Effector CD8-positive, alpha-beta T cell (primary cell): ENCODE results near the gene HP1BP3.

Experiments used
- DNase-seq: peaks from one replicate; lab custom pipeline; 2025; lab: John Stamatoyannopoulos, UW

HP1BP3 gene

DNA sequence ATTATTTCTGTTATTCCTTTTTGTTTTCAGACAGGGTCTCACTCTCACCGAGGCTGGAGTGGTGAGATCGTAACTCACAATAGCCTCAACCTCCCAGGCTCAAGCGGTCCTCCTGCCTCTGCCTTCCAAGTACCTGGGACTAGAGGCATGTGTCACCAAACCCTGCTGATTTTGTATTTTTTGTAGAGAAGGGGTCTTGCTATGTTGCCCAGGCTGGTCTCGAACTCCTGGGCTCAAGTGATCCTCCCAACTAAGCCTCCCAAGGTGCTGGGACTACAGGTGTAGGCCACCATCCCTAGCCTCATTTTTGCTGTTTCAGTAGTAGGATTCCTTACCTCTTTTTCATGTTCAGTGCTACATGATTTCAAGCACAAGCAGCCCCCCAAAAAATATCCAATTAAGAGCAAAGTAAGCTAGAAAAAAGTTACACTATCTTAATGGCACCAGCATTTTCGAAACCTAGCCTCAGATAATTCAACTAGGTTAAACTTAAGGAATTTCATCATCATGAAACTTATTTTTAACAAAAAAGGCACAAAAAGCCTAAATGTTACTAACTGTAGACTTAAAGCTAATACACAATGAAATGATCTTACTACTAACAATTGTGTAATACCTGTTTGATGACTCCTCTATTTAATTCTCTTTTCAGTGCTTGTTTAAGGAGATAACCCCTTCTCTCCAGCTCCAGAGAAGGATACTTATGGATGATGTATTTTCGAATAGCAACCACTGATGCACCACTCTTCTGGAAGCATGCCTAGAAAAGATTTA lies 16.6 kb downstream of the HP1BP3 start:
- no peak for DNase-seq

DNA sequence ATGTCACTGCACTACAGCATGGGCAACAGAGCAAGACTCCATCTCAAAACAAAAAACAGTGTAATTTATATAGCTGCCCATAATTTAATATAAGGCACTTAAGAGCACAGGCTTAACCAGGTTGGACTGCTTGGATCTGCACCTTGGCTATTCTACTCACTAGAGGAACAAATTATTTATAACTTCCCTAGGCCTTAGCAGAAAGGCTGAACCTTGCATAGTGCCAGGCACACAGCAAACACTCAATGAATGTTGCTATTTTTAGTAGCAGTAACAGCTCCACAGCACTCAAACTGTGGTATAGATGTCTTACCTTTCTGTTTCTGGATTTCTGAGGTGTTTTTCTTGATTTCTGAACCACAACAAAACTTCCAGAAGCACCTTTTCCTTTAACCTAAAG lies 19.8 kb downstream of the HP1BP3 start:
- no peak for DNase-seq

DNA sequence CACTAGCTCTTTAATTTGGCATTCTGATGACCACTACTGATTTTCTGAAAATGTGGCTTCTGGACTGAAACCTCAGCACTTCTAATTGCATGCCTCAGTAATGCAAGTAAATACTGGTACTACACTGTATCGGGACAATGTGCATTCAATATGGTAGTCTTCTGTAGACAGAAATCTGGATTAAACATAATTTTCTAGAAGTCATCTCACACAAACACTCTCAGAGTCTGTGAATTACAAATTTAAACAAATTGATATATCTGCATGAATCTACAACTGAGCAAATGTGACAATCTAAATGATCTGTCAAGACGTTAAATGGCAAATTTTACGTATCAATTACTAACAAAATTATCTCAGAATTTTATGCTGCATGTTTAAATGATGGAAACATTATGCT lies 23.7 kb downstream of the HP1BP3 start:
- no peak for DNase-seq

DNA sequence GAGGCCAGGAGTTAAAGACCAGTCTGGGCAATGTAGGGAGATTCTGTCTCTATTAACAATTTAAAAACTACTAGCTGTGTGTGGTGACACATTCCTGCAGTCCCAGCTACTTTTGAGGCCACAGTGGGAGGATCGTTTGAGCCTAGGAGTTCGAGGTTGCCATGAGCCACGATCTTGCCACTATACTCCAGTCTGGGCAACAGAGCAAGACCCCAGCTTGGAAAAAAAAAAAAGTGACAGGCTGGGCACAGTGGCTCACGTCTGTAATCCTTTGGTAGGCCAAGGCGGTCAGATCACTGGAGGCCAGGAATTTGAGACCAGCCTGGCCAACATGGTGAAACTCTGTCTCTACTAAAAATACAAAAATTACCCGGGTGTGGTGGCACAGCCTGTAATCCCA lies 26.8 kb downstream of the HP1BP3 start:
- DNase-seq, result no peak

DNA sequence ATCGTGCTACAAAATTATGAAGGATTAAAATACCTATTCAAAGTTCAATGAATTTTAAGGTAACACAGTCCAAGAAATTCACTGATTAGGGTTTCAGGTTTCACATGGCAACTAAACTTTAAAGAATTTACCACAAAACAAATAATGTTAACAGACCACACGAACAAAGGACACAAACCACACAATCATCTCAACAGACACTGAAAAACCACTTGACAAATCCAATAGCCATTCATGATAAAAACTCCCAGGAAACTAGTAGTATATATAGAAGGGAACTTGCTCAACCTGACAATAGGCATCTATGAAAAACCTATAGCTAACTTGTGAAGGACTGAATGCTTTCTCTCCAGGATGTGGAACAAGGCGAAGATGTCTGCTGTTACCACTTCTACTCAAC lies 33.5 kb downstream of the HP1BP3 start:
- no peak for DNase-seq

DNA sequence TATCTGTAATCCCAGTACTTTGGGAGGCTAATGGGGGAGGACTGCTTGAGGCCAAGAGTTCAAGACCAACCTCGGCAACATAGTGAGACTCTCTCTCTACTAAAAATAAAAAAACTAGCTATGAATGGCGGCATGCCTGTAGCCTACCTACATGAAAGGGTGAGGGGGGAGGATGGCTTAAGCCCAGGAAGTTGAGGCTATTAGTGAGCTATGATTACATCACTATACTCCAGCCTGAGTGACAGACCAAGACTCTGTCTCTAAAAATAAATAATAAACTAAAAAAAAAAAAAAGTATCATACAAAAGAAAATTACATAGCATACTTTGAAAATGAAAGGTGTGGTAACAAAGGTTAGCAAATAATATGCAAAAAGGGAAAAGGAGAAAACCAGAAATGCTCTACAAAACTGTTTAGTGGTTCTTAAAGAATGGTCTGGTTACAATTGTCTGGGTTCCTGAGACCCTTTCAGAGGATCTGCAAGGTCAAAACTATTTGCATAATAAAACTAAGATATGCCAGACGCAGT lies 35.6 kb downstream of the HP1BP3 start:
- DNase-seq, result no peak

- no peak for DNase-seq
Observed at GRCh38 chr1:20742671-20743070, 44.4 kb downstream of the HP1BP3 start.

- DNase-seq, result no peak
Observed at GRCh38 chr1:20740781-20741180, 46.3 kb downstream of the HP1BP3 start.

- no peak for DNase-seq
Observed at GRCh38 chr1:20739225-20739624, 47.9 kb downstream of the HP1BP3 start.

DNA sequence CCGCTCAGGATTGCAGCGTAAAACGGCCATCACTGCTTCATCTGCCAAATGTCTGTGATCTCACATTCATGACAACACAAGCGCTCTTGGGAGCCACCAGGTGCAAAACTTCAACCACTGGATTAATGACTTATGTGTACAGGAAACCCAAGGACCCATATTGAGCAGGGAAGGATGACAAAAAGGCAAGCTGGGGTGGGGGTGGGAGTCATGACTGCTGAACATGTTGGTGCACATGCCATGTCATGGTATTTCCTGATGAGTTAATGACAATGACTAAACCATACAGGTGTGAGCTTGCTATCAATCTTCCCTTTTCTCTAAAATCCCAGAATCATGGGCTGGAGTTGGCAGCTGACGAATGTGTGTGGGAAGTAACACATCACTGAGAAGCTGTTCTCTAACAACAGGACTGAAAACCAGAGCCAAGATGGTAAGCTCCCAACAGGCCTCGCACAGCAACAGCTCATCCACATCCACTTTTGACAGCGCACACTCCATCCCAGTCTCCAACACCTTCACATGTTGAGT lies 51.5 kb downstream of the HP1BP3 start:
- no peak for DNase-seq

DNA sequence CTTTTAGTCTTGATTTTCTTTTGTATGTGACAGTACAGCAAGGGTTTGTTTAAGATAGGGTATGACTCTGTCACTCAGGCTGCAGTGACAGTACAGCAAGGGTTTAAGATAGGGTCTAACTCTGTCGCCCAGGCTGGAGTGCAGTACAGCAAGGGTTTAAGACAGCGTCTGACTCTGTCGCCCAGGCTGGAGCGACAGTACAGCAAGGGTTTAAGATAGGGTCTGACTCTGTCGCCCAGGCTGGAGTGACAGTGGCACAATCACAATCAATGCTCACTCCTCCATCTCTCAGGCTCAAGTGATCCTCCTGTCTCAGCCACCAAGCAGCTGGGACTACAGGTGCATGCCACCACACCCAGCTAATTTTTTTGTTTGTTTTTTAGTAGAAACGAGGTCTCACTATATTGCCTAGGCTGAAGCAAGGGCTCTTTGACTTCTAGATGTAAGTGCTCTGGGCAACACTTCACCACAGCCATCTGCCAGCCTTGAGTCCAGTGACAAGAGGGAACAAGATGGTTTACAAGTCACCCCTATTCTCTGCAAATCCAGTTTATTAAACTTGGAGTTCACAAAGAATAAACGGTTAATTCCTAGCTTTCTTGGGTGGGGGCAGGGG lies 53.6 kb downstream of the HP1BP3 start:
- no peak for DNase-seq

- DNase-seq, result peak; percentile 11
Observed at GRCh38 chr1:20732588-20733359, 54.3 kb downstream of the HP1BP3 start, which contains the start of gene SH2D5. TSS of gene SH2D5 (minus strand) at chr1:20732703. CDS start at chr1:20728044, 4,659 bp downstream.

DNA sequence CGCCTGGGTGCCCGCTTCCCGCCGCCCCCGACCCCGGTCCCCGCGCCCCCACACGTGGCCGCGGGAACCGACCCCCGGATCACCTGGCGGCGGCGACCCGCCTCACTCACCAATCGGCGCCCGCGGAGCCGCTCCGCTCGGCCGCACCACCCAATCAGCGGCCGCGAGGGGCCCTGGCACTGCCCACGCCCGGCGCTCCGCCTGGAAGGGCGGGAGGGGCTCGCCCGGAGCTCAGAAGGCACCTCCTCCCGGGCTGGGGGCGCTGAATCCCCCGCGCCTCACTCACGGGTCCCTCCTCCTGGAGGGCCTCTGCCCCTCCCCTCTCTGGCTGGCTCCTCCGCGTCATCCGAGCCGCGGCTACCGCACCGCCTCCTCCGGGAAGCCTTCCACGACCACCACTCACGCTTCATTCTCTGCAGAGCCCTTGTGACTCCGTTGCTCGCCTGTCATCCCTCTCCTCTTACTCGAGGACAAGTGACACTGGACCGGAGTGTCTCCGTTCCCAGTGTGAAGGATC lies 55.0 kb downstream of the HP1BP3 start:
- DNase-seq, result peak; percentile 54

GRCh38 chr1:20731057-20731991 lies 55.8 kb downstream of the HP1BP3 start:
- DNase-seq, result no peak

DNA sequence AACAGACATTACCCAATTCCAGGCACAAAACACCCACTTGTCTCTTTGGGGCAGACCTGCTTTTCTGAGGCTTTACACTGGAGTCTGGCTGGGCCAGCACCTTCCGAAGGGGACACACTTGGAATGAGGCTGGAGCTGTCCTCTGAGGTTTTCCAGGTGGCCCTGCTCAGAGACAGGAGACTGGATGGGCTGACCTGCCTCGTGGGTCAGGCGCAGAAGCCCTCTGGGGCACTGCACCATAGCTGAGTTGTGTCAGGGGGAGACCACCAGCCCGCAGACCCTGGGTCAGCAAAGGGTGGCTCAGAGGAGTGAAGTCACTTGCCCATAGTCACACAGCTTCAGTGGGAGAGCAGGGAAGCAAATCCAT lies 56.4 kb downstream of the HP1BP3 start:
- no peak for DNase-seq

GRCh38 chr1:20729990-20730689 lies 57.0 kb downstream of the HP1BP3 start:
- DNase-seq, result no peak

- no peak for DNase-seq
Observed at GRCh38 chr1:20729155-20729931, 57.8 kb downstream of the HP1BP3 start.

GRCh38 chr1:20728371-20729154 lies 58.5 kb downstream of the HP1BP3 start:
- DNase-seq, result no peak
